NK-92 treated with Interleukin-12 subunit alpha and Interleukin-12 subunit beta, amount 100 ng/mL, for 24 hours (cell line): ENCODE data around the gene VAV3.
"Not testable (repeated sequence)": the region's sequence is repeated elsewhere in the genome, so short reads cannot be mapped to it uniquely, and the experiment has no call there.

ENCODE experiments used
- DNase-seq: peaks from one replicate; lab custom pipeline; 2025; lab: John Stamatoyannopoulos, UW

VAV3 gene

DNA sequence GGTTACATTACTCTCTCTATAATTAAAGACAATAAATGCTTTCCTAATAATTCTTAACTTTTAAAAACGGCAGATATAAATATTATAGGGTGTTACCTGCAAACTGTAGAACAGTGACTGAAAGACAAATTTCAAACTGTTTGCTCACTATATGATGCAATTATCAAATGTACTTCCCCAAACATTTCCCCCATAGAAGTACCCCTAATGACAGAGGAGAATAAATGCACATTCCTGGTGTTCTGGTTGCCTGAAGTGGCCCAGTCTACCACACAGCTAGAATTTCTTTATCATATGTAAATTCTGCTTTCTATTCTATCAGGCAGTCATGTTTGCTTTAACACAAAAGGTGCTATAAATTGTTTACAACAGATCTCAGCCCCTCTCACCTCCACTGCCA, 70.4 kb downstream of the VAV3 start:
- DNase-seq: no peak

DNA sequence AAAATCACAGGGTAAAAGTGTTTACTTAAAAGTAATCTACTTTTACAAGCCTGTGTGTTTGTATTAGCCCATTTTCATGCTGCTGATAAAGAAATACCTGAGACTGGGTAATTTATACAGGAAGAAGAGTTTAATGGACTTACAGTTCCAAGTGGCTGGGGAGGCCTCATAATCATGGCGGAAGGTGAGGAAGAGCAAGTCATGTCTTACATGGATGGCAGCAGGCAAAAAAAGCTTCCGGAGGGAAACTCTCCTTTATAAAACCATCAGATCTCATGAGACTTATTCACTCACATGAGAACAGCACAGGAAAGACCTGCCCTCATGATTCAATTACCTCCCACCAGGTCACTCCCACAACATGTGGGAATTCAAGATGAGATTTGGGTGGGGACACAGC, 71.6 kb downstream of the VAV3 start:
- not testable (repeated sequence) for DNase-seq

DNA sequence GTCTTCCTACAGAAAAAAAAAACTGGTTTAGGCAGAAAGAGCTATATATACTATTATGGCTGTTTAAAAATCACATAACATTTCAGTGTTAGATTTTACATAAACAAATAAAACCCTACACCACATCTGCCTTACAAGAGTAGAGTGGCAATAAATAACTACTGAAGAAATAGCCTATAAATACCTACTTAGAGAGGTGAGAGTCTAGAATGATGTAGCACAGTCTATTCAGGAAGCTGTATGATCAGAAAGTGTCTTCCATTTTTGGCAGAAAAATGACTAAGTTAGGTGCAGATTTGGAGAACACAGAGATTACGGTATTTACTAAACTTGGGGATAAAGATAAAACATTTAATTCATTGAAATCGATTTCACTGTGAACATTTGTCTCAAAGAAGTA, 75.5 kb downstream of the VAV3 start:
- no peak for DNase-seq

DNA sequence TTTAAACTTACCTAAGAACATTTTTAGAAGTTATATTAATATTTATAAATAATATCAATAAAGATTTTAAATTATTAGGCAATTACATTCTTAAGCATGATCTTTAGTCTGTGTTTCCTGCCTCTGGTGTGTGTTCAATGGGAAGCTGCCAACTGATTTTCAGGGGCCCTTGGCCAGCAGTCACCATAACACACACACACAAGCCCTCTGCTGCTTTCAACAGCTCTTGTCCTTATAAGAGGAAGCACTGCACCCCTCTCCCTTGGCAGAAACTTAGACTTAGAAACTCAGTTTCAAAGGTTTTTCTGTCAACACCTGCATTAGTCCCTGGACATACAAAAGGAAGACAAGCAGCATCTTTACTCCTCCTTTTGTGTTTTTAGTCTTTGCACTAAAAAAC, 81.4 kb downstream of the VAV3 start:
- no peak for DNase-seq

DNA sequence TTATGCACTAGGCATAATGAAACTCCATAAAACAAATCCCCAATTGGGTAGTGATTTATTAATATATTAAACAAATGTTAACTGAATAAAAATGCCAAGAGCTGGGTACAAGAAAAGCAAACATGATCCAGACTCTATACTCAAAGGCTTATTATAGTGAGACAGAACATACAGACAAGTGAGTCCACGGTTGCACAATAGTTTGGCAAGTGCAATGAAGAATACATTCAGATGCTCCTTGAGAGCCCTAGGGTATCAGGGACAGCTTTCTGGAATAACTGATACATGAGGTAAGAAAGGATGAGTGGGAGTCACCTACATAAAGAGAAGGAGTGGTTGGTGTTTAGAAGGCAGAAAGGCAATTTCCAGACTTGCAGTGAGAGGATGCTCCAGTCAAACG, 85.1 kb downstream of the VAV3 start:
- DNase-seq: no peak

DNA sequence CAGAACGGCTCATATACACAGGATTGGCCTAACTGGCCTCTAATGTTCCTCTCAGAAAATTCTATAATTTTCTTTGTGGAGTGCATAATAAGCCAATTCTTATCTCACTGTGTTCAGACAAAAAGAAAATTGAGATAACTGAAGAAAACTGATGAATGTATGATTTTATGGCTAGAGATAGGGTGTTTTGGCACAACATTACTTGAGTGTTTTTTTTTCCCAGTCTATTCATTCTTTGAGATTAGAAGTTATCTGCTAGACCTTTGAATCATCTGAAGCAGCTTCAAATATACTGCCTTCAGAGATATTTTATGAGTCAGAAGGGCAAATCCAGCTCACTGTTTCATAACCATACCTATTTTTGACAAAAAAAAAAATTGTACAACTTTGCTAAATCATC, 85.6 kb downstream of the VAV3 start:
- no peak for DNase-seq

DNA sequence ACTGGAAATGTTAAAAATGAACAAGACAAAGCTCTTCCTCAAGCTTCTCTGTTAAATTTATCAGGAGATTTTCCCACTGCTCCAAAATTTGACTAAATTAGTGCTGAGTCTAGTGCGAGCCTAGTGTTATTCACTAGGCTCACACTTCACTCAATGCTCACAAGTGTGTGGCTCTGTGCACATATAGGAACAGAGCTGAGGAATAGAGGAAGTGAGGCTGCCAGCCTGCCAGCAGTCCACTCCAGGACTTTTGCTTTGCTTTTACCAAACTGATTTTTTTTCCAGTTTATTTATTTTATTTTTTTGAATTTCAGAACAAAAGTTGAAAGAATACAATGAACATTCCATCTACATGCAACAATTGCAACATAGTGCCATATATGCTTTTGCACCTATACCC, 87.2 kb downstream of the VAV3 start:
- no peak for DNase-seq

DNA sequence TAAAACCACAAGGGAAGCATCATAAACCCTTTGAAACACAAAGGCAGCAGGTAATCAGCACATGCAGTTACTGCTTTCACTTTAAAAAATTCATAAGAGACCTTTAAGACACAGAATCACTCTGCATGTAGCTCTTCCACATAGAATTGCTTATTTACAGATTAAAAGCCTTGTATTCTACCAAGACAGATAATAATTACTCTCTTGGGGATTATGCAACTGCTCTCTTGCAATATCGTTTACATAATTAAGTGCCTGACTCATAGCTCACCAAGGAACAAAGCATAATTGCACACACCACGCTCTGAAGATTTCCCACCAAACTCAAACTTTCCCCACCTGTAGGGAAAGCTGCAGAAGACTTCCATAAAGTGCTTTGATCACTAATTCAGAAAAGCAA, 87.9 kb downstream of the VAV3 start:
- no peak for DNase-seq

DNA sequence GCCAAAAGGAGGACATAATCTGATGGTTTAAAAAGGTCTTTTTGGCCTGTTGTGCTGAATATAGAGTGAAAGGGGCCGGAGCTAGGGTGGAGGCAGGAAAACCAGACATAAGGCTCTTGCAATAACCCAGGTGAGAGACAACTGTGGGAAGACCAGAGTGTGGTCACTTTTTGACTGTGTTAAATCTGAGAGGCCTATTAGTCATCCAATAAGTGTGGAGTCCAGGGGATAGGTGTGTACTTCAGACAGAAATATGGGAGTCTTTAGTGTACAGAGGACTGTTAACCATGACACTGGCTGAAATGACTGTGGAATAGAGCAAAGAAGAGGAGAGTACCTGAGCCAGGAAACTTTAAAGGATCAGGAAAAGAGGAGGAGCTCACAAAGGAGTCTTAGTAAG, 89.3 kb downstream of the VAV3 start:
- no peak for DNase-seq

DNA sequence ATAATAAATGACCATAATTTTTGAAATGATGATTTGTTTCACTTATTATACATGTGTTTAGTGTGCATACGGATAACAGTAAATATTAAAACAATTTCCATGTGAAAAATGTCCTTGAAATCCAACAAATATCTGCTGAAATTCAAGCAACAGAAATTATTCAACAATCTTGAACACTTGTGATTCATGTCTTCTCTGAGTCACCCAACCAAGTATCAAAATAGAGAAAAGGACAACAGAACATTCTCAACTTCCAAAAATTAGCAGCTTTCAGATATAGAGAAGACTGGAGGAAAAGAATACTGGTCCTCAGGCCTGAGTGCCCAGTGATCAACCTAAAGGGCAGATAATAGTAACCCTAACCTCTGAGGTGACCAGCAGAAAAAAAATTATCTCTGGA, 90.8 kb downstream of the VAV3 start:
- no peak for DNase-seq

DNA sequence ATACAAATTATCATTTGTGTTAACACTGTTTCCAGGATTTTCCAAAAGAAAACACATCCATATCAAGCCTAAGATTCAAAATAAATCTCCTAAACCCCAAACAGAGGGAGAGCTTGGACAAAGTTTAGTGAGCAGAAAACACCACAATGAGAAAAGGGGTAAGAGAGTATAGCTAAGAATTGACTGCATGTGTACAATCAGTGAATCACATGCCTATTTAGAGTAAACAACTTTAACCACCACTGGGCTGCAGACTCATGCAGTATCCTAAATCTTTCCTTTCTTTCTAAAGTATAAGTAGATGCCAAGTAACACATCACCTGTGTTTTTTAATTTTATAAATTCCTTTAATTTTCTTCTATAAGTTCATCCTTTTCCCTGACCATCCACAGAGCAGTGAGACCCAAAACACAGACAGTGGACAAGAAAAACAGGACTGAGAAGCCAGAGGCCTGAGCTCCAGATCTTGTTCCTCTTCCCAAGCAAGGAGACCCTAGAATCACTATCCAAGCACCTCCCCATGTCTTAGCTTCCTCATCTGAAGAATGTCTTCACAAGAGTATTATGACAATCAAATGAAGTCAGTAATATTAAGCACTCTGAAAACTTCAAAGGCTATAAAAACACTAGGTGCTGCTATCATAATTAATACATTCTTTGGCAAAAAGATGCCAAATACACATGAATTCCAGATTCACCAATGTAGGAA, 93.1 kb downstream of the VAV3 start:
- DNase-seq: no peak

DNA sequence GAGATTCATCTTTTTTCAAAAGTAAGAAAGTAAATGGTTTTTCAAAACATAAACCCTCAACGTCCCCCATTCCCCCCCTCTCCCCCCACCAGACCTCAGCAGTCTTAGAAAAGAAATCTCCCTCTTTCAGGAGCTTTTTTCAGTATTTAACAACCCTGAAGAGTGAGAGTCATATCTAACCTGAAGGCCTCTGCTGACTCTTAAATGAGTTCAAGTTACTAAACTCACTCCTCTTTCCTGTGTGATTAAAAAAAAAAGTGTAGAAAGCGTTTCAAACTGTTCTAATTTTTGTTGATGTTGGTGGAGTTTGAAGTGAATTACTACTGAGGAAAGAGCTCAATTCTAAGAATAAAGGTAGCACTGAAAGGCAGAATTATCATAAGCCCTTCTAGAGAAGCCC, 93.7 kb downstream of the VAV3 start:
- DNase-seq: no peak

DNA sequence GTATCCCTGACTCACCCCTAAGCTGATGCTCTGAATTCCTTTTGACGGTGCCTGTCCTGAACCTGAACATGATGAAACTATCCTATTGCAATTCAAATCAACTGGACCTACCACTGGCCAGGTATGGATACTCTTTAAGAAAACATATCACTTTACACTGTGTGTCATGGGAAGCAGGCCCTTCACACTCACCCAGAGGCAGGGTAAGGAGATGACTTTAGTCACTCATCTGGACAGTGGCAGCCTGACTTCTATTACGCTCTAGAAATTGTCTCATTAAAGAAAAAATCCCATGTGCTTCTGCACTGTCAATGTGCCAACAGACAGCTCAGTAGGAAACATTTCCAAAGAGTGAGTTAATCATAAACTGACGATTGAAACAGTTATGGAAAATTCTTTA, 94.3 kb downstream of the VAV3 start:
- no peak for DNase-seq

DNA sequence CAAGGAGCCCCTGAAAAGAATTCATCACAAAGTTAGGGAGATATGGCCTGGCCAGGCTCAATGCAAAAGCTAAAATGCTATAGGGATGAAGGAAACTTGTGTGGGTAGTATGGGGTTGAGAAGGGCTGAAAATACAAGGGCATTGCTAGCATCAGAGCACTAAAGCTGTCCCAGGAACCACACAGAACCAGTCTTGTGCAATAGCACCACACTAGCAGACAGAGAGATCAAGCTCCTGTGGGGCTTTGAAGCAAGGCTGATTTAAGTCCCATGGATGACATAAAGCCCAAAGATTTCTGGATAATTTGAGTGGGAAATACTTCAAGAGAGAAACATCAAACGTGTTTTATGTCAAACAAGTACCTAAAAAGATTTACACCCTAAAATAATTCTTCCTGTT, 97.1 kb downstream of the VAV3 start:
- DNase-seq: no peak

DNA sequence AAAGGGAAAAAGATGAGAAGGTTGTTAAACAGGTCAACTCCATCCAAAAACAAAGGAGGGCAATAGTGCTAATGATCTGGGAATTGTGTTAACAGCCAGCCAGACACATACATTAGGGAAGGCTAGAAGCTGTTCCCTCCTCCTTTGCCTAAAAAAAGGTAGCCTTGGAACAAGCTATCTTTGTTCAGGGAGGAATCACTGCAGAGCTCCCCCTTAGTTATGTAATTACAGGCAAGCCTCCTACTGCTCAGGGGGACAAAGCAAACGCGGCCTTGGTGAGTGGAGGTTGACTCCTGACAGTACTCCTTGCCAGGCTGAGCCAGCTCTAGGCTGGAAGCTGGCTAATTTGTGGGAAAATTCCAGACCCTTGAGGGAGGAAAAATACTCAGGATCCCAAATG, 97.6 kb downstream of the VAV3 start:
- DNase-seq: no peak

DNA sequence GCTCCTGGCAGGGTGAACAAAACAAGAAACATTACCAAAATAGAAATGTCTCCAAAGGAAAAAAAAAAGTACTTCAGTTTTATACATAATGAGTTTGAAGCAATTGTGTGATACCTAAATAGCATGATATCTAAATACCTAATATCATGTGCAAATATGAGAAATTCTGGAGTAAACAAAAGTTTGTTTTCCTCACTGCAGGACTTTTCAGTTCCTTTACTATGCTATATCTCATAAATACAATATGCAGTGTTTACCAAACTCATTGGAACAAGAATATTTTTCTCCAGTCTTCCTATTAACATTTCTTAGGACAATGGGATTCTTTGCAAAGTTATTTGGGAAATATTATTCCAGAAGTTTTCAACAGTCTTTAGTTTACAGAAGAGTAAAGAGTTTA, 98.1 kb downstream of the VAV3 start:
- no peak for DNase-seq

DNA sequence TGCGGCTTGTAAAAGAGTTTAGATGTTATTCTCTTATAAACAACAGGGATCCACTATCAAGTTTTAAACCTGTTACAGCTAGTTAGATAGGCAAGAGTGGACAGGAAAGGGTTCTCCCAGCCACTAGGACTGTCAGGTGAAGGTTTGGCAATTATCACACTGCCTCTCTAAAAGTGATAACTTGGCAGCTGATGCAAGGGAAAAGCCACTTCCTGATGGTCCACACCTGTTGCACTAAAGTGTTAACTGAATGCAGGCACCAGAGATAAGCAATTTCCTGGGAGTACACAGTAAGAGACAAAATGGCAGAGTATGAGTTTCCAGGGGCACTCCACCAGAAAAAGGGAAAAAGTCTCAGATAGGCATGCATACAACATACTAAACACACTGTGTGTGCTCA, 99.4 kb downstream of the VAV3 start:
- DNase-seq: no peak

DNA sequence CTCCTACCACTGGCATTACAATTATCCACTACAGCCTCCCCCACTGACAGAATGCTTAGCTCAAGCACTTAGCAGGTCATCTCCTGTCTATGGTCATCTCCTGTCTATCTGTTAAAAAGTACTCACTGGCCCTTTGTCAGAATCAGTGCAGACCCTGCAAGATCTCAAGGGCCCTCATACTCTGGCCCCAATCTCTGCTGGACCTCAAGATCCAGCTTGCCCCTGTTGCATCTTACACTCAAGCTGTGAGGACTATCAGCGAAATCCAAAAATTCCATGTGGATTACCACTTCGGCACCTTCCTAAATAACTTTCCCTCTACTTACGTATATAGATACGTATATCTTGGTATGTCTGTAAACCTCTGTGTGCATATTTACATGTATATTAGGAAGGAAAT, 101.6 kb downstream of the VAV3 start:
- no peak for DNase-seq

DNA sequence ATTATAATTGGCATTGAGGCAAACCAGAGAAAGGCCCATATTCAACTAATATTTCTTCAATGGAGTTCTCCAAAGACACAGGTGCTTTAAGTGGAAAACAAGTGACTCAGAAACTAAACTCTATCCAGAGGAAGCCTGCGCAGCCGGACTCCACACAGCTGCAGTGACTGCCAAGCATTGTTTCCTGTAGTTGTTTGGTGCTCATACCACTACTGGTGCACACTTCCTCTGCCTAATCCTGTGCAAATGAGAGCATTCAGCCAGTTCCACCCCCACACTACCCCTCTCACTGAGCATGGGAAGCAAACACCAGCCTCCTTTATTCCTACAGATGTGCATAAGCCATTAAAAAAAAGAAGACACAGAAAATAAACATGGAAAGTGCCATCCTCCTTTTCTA, 102.9 kb downstream of the VAV3 start:
- no peak for DNase-seq

DNA sequence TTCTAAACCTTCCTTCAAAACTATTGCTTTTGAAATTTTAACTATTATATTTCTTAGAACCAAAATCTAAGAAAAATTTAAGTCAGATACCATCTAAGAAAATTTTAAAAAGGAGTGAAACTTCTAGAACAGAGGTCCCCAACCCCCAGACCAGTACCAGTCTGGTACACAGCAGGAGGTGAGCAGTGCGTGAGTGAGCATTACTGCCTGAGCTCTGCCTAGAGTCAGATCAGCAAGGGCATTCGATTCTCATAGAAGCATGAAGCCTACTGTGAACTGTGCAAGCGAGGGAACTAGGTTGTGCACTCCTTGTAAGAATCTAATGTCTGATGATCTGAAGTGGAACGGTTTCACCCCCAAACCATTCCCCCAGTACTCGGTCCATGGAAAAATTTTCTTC, 106.7 kb downstream of the VAV3 start:
- no peak for DNase-seq

DNA sequence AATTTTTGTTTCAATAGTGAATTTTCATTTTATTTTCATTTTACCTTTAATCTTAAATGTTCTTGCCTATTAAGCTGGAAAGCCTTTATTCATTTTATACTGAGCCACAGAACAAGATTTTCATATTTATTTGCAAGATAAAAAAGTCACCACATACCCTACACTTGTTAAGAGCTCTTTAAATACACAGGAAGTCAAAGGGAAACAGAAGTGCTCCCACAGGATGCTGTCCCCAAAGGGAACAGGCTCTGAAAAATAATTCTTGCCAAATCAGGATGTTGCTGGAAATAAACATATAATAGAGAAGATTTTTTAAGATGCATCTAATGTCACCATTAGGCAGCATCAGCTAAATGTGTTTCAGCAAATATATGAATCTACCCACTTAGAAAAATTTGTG, 113.6 kb downstream of the VAV3 start:
- no peak for DNase-seq

DNA sequence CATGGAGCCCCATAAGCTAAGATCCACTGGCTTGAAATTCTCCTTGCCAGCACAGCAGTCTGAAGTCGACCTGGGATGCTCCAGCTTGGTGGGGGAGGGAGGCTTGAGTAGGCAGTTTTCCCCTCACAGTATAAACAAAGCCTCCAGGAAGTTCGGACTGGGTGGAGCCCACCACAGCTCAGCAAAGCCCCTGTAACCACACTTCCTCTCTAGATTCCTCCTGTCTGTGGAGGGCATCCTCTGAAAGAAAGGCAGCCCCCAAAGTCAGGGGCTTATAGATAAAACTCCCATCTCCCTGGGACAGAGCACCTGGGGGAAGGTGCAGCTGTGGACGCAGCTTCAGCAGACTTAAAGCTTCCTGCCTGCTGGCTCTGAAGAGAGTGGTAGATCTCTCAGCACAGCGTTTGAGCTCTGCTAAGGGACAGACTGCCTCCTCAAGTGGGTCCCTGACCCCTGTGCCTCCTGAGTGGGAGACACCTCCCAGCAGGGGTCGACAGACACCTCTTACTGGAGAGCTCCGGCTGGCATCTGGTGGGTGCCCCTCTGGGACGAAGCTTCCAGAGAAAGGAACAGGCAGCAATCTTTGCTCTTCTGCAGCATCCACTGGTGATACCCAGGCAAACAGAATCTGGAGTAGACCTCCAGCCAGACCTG, 120.3 kb downstream of the VAV3 start:
- not testable (repeated sequence) for DNase-seq

DNA sequence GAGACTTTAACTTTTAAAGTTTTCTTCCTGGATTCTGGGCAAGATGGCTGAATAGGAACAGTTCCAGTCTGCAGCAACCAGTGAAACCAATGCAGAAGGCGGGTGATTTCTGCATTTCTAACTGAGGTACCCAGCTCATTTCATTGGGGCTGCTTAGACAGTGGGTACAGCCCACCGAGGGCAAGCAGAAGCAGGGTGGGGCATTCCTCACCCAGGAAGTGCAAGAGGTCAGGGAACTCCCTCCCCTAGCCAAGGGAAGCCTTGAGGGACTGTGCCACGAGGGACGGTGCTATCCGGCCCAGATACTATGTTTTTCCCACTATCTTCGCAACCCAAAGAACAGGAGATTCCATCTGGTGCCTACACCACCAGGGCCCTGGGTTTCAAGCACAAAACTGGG, 121.0 kb downstream of the VAV3 start:
- DNase-seq: no peak

DNA sequence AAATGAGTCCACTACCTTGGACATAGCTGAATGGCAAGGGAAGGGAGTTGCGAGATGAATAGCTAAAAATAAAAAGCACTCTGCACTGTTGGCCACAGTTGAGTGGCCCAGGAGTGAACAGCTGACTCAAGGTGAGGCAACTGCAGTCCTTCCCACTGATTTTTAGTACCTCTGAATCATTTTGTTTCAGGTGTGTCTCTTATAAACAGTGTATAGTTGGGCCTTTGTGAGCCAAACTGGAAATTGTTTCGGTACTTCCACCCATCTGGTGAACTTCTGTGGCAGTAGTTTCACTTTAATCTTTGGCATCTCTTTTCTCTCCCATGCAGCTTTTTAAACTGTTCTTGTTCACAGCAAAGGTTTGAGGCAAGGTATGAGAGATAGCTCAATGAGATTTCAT, 122.7 kb downstream of the VAV3 start:
- no peak for DNase-seq
